Neural progenitor cell (in vitro differentiated cells): Measurements from ENCODE around the gene PRR12. TPM values are rescaled to one million over a fixed set of nuclear protein-coding genes. Genes with fewer than 3 reads are reported as not detected.
A peak's percentile ranks its signal among the peaks of the same experiment; 100 is the strongest.

Source experiments
- DNase-seq: peaks from one replicate; pipeline ENCODE4 v3.0.0-alpha.2; 2016; ENCODE audit warnings: low spot score
- H2AFZ ChIP-seq: fragments of 200-600 bp; sonication (generic); replicated peaks from 2 replicates; pipeline ENCODE4 v1.6.1; 2016; ENCODE audit warnings: antibody characterized with exemption
- H3F3A ChIP-seq: fragments of 200-600 bp; sonication (generic); 2 replicates; pipeline ENCODE4 v1.6.1; 2016; ENCODE audit warnings: antibody characterized with exemption, low read depth
- H3K27ac ChIP-seq: fragments of 200-600 bp; sonication (generic); 2 replicates; pipeline ENCODE4 v1.5.1; 2016; ENCODE audit warnings: mild to moderate bottlenecking
- H3K27me3 ChIP-seq: fragments of 200-600 bp; sonication (generic); 2 replicates; pipeline ENCODE4 v1.6.1; 2016; ENCODE audit warnings: mild to moderate bottlenecking, moderate library complexity
- H3K36me3 ChIP-seq: fragments of 200-600 bp; sonication (generic); 2 replicates; pipeline ENCODE4 v1.5.1; 2016
- H3K4me1 ChIP-seq: fragments of 200-600 bp; sonication (generic); 2 replicates; pipeline ENCODE4 v1.6.1; 2016; ENCODE audit warnings: mixed run types
- H3K4me2 ChIP-seq: fragments of 200-600 bp; sonication (generic); 2 replicates; pipeline ENCODE4 v1.6.1; 2016
- H3K4me3 ChIP-seq: fragments of 200-600 bp; sonication (generic); 2 replicates; pipeline ENCODE4 v1.5.1; 2016
- H3K79me2 ChIP-seq: fragments of 200-600 bp; sonication (generic); 2 replicates; pipeline ENCODE4 v1.6.1; 2016; ENCODE audit warnings: low read depth
- H3K9ac ChIP-seq: fragments of 200-600 bp; sonication (generic); 2 replicates; pipeline ENCODE4 v1.6.1; 2016
- H3K9me3 ChIP-seq: fragments of 200-600 bp; sonication (generic); 2 replicates; pipeline ENCODE4 v1.5.1; 2016; ENCODE audit warnings: low read depth
- H4K20me1 ChIP-seq: fragments of 200-600 bp; sonication (generic); 2 replicates; pipeline ENCODE4 v1.6.1; 2016; ENCODE audit warnings: low read depth
- H3K27ac Mint-ChIP-seq: 3 replicates; pipeline ENCODE4 v1.8.0; 2021; ENCODE audit warnings: mixed read lengths
- H3K27me3 Mint-ChIP-seq: 2 replicates; pipeline ENCODE4 v1.8.0; 2022; ENCODE audit warnings: low read depth, mild to moderate bottlenecking, inconsistent platforms, moderate library complexity, mixed read lengths; ENCODE audit not compliant: insufficient read depth
- H3K36me3 Mint-ChIP-seq: 3 replicates; pipeline ENCODE4 v1.8.0; 2021; ENCODE audit warnings: mixed read lengths
- H3K4me1 Mint-ChIP-seq: 3 replicates; pipeline ENCODE4 v1.8.0; 2021; ENCODE audit warnings: mixed read lengths
- H3K4me3 Mint-ChIP-seq: 3 replicates; pipeline ENCODE4 v1.8.0; 2021; ENCODE audit warnings: mild to moderate bottlenecking, moderate library complexity, mixed read lengths
- H3K9me3 Mint-ChIP-seq: 3 replicates; pipeline ENCODE4 v1.8.0; 2020; ENCODE audit warnings: mixed read lengths
- CTCF ChIP-seq: fragments of 200-600 bp; sonication (generic); IDR thresholded peaks from 2 replicates; pipeline ENCODE4 v1.5.1; 2017; ENCODE audit warnings: antibody characterized with exemption, mild to moderate bottlenecking
- EZH2 ChIP-seq: fragments of 200-600 bp; sonication (generic); IDR thresholded peaks from 2 replicates; pipeline ENCODE4 v1.6.1; 2017; ENCODE audit warnings: antibody characterized with exemption, mild to moderate bottlenecking, moderate library complexity
- EZH2phosphoT487 ChIP-seq: fragments of 200-600 bp; sonication (generic); IDR thresholded peaks from 2 replicates; pipeline ENCODE4 v1.6.1; 2017; ENCODE audit warnings: antibody characterized with exemption
- total RNA-seq: library from RNA; depleted of rRNA; stranded (reverse); fragments of >200 nt; gene quantifications from 2 replicates; pipeline ENCODE4 v1.2.3, GENCODE V29; 2015; ENCODE audit warnings: low replicate concordance

The PRR12 gene
- total RNA-seq, 1 donor from 2014 or later = 3.2 TPM

GRCh38 chr19:49635530-49636232 lies 44.7 kb downstream of the PRR12 start:
- Histone ChIP-seq H3K36me3 (no peaks in the 10 kb centered on the region), H3K4me3 (no peak overlapping the region), H3K4me2 (no peak overlapping the region), H3K27ac (no peak overlapping the region), H3K9me3 (no peaks in the 10 kb centered on the region), H3K4me1 (peaks cover 33% of the 10 kb centered on the region), H3F3A (peaks cover 31% of the 10 kb centered on the region), H3K27me3 (peaks cover 11% of the 10 kb centered on the region), H2AFZ (no peak overlapping the region), H3K79me2 (no peaks in the 10 kb centered on the region), H4K20me1 (no peaks in the 10 kb centered on the region), H3K9ac (no peak overlapping the region)
- no peak for DNase-seq
- H3K27me3 Mint-ChIP-seq = peaks cover 15% of the 10 kb centered on the region
- H3K4me1 Mint-ChIP-seq = peaks cover 49% of the 10 kb centered on the region
- no peaks in the 10 kb centered on the region for H3K9me3 Mint-ChIP-seq
- TF ChIP-seq EZH2 (no peak), EZH2phosphoT487 (no peak), CTCF (no peak)
- peaks cover 3% of the 10 kb centered on the region for H3K36me3 Mint-ChIP-seq
- peak overlapping the region; percentile 64 for H3K4me3 Mint-ChIP-seq
- peak overlapping the region; percentile 94 for H3K27ac Mint-ChIP-seq

DNA sequence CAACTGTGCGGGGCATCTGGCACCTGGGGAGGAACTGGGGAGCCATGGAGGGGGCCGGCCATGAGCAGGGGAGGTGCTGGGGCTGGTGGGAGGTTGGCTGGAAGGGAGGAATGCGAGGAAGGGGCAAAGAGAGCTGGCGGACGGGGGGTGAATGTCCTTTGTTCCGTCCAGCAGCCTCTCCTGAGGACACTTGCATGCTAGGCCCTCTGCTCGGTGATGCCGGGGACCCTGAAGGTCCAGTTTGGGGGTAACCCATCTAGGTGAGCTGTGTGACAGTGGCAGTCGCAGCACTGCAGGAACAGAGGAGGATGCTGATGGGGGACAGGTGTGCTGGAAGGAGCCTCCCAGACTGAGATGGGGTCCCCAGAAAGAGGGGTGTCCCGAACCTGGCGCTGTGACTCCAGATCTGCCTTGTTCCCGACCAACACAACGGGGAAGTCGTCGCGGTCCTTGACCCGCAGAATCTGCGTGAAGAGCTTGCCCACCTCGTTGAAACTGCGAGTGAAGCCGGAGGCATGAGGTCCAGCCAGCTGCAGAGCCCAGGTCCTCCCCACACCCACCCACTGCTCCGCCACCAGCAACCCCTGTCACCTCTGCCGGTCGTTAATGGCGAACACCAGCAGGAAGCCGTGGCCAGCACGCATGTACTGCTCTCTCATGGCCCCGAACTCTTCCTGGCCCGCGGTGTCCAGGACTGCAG lies 45.4 kb downstream of the PRR12 start:
- Histone ChIP-seq H3K9ac (no peak overlapping the region), H3K4me1 (peaks cover 37% of the 10 kb centered on the region), H3K79me2 (no peaks in the 10 kb centered on the region), H3F3A (peaks cover 35% of the 10 kb centered on the region), H3K9me3 (no peaks in the 10 kb centered on the region), H2AFZ (no peak overlapping the region), H3K36me3 (no peaks in the 10 kb centered on the region), H3K4me2 (peak overlapping the region; percentile 17), H3K4me3 (no peak overlapping the region), H4K20me1 (no peaks in the 10 kb centered on the region), H3K27ac (no peak overlapping the region), H3K27me3 (peaks cover 11% of the 10 kb centered on the region)
- Mint-ChIP-seq H3K9me3 (no peaks in the 10 kb centered on the region), H3K27ac (peak overlapping the region; percentile 46), H3K36me3 (peaks cover 3% of the 10 kb centered on the region), H3K4me1 (peaks cover 47% of the 10 kb centered on the region), H3K4me3 (peak overlapping the region; percentile 43), H3K27me3 (peaks cover 15% of the 10 kb centered on the region)
- DNase-seq = peak; percentile 21
- TF ChIP-seq EZH2 = no peak
- TF ChIP-seq EZH2phosphoT487 = no peak
- no peak for TF ChIP-seq CTCF

DNA sequence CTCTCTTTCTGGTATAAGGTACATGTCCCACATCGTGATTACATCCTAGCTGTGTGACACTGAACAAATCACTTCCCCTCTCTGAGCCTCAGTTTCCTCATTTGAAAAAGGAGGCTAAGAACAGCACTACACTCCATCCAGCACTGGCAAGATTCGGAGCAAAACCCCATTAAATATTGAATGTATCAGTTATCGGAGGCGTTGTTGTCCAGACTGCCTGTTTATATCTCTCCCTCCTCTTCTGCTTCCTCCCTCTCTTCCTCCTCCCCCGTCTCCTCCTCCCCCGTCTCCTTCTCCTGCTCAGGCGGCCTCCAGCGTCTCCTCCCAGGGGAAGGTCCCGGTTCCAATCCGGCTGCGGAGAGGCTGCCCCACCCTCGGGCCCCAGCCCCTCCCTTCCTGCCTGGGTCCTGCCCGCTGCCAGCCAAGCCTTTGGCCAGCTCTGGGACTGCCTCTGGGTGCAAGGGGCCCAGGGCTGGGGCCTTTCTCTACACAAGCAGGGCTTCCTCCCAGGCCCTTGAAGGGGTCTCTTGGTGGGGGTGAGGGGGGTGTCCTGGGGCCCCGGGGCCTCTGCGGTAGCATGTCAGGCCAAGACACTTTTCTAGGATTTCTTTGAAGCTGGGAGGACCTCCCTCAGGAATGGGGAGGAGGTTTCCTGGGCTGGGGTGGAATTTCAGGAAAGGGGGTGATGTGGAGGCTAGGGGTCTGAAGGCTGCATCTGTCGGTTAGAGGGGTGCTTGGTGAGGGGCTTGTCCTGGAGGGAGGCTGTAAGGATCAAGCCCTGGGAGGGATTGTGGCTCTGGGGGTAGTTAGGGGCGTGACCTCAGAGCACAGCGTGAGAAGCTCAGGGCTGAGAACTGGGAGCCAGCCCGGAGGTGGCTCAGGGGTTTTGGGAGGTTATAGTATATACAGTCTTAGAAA lies 47.1 kb downstream of the PRR12 start:
- Histone ChIP-seq H3K36me3 (no peaks in the 10 kb centered on the region), H3K9me3 (no peaks in the 10 kb centered on the region), H3K27me3 (peaks cover 11% of the 10 kb centered on the region), H3K4me1 (peaks cover 42% of the 10 kb centered on the region), H3K4me2 (peak overlapping the region; percentile 87), H3K4me3 (peak overlapping the region; percentile 20), H4K20me1 (peaks cover 3% of the 10 kb centered on the region), H3K79me2 (peaks cover 10% of the 10 kb centered on the region), H2AFZ (no peak overlapping the region), H3F3A (peaks cover 42% of the 10 kb centered on the region), H3K27ac (no peak overlapping the region), H3K9ac (no peak overlapping the region)
- H3K27me3 Mint-ChIP-seq = peaks cover 12% of the 10 kb centered on the region
- peak overlapping the region; percentile 82 for H3K4me3 Mint-ChIP-seq
- peaks cover 3% of the 10 kb centered on the region for H3K36me3 Mint-ChIP-seq
- peak; percentile 69 for DNase-seq
- no peaks in the 10 kb centered on the region for H3K9me3 Mint-ChIP-seq
- H3K4me1 Mint-ChIP-seq = peaks cover 57% of the 10 kb centered on the region
- no peak for TF ChIP-seq CTCF
- no peak for TF ChIP-seq EZH2
- no peak for TF ChIP-seq EZH2phosphoT487
- H3K27ac Mint-ChIP-seq = peak overlapping the region; percentile 87
